Tibial artery (tissue), 4 donors: ENCODE results near the gene WASF3.

Experiments
- DNase-seq, 2 donors: peaks; one replicate each; pipeline ENCODE4 v3.0.0-alpha.2; 2019
- H3K27ac ChIP-seq, 2 donors: fragments of 200-600 bp; sonication (generic) in 1 of 2; 1 replicate in 1 of 2; 2 replicates in 1 of 2; pipeline ENCODE4 v1.5.1; 2018 to 2019; ENCODE audit warnings: mild to moderate bottlenecking in 1 of 2
- H3K27me3 ChIP-seq, 2 donors: fragments of 200-600 bp; sonication (generic) in 1 of 2; one replicate each; pipeline versions ENCODE4 v1.5.1 to v1.6.0; 2016 to 2019
- H3K36me3 ChIP-seq, 3 donors: fragments of 200-600 bp; sonication (generic) in 2 of 3; one replicate each; pipeline ENCODE4 v1.5.1; 2016 to 2019; ENCODE audit warnings: mild to moderate bottlenecking in 2 of 3
- H3K4me1 ChIP-seq, 4 donors: fragments of 200-600 bp; sonication (generic) in 2 of 4; 1 replicate in 3 of 4; 2 replicates in 1 of 4; pipeline ENCODE4 v1.5.1; 2016 to 2019
- H3K4me3 ChIP-seq, 2 donors: fragments of 200-600 bp; sonication (generic) in 1 of 2; 1 replicate in 1 of 2; 2 replicates in 1 of 2; pipeline ENCODE4 v1.5.1; 2018 to 2019; ENCODE audit warnings: mild to moderate bottlenecking in 2 of 2
- H3K9me3 ChIP-seq, 3 donors: fragments of 200-600 bp; sonication (generic) in 1 of 3; one replicate each; pipeline ENCODE4 v1.5.1; 2016 to 2019
- CTCF ChIP-seq, 2 experiments: fragments of 200-600 bp in 1 of 2; fragments of 450-650 bp in 1 of 2; IDR thresholded peaks; one replicate each; pipeline ENCODE4 v1.5.1; 2017 to 2019; ENCODE audit warnings: antibody characterized with exemption in 2 of 2, mild to moderate bottlenecking in 1 of 2, moderate library complexity in 1 of 2
- intact Hi-C: fragments of 100-400 bp; cut with DNase I; formaldehyde crosslinking; loops from one replicate; pipeline ENCODE4 v1.15.0; 2023; ENCODE audit warnings: low total_unique reads

The WASF3 gene

GRCh38 chr13:26589226-26589625 lies 31.7 kb downstream of the WASF3 start:
- Histone ChIP-seq H3K9me3 (no peaks in the 10 kb centered on the region), H3K4me1 (peaks cover 0 to 27% (median 8%) of the 10 kb centered on the region in 4 donors), H3K27ac (no peak overlapping the region), H3K27me3 (no peaks in the 10 kb centered on the region), H3K36me3 (no peaks in the 10 kb centered on the region), H3K4me3 (no peak overlapping the region)
- TF ChIP-seq CTCF (IDR thresholded peaks at IDR 0.05), result no peak
- intact Hi-C loops, result no loop called here
- DNase-seq, result no peak

GRCh38 chr13:26589754-26590153 lies 32.3 kb downstream of the WASF3 start:
- no peak overlapping the region for H3K4me3 ChIP-seq
- intact Hi-C loops, result no loop called here
- H3K9me3 ChIP-seq, result no peaks in the 10 kb centered on the region
- no peak for DNase-seq
- H3K4me1 ChIP-seq, result peaks cover 0 to 22% (median 3%) of the 10 kb centered on the region in 4 donors
- H3K36me3 ChIP-seq, result no peaks in the 10 kb centered on the region
- no peaks in the 10 kb centered on the region for H3K27me3 ChIP-seq
- TF ChIP-seq CTCF (IDR thresholded peaks at IDR 0.05), result no peak
- H3K27ac ChIP-seq, result no peak overlapping the region

- H3K27me3 ChIP-seq, result no peaks in the 10 kb centered on the region
- no peaks in the 10 kb centered on the region for H3K9me3 ChIP-seq
- intact Hi-C loops, result no loop called here
- no peak for DNase-seq
- no peaks in the 10 kb centered on the region for H3K36me3 ChIP-seq
- TF ChIP-seq CTCF (IDR thresholded peaks at IDR 0.05), result no peak
- H3K27ac ChIP-seq, result no peak overlapping the region
- H3K4me3 ChIP-seq, result no peak overlapping the region
- peaks cover 0 to 15% (median under 1%) of the 10 kb centered on the region in 4 donors for H3K4me1 ChIP-seq
Observed at GRCh38 chr13:26590379-26590778, 32.9 kb downstream of the WASF3 start.

GRCh38 chr13:26590951-26591350 lies 33.5 kb downstream of the WASF3 start:
- TF ChIP-seq CTCF (IDR thresholded peaks at IDR 0.05), result no peak
- H3K4me1 ChIP-seq, result peaks cover 0 to 10% (median 0%) of the 10 kb centered on the region in 4 donors
- no peaks in the 10 kb centered on the region for H3K9me3 ChIP-seq
- no peak overlapping the region for H3K4me3 ChIP-seq
- intact Hi-C loops, result no loop called here
- no peaks in the 10 kb centered on the region for H3K36me3 ChIP-seq
- DNase-seq, result no peak
- H3K27me3 ChIP-seq, result no peaks in the 10 kb centered on the region
- H3K27ac ChIP-seq, result no peak overlapping the region

- Histone ChIP-seq H3K9me3 (peaks cover 0 to 5% (median under 1%) of the 10 kb centered on the region in 3 donors), H3K4me3 (no peak overlapping the region), H3K27ac (no peak overlapping the region), H3K27me3 (no peaks in the 10 kb centered on the region), H3K36me3 (no peaks in the 10 kb centered on the region), H3K4me1 (peaks cover 0 to 10% (median 0%) of the 10 kb centered on the region in 4 donors)
- no peak for TF ChIP-seq CTCF (IDR thresholded peaks at IDR 0.05)
- intact Hi-C loops, result no loop called here
- no peak for DNase-seq
Observed at GRCh38 chr13:26591672-26592071, 34.2 kb downstream of the WASF3 start.

GRCh38 chr13:26593661-26594060 lies 36.2 kb downstream of the WASF3 start:
- H3K4me1 ChIP-seq, result peaks cover 0 to 10% (median 0%) of the 10 kb centered on the region in 4 donors
- H3K9me3 ChIP-seq, result peaks cover 0 to 9% (median 6%) of the 10 kb centered on the region in 3 donors
- TF ChIP-seq CTCF (IDR thresholded peaks at IDR 0.05), result no peak
- DNase-seq, result no peak
- H3K4me3 ChIP-seq, result no peak overlapping the region
- intact Hi-C loops, result no loop called here
- H3K27ac ChIP-seq, result no peak overlapping the region
- no peaks in the 10 kb centered on the region for H3K36me3 ChIP-seq
- no peaks in the 10 kb centered on the region for H3K27me3 ChIP-seq
